HG02885 (cell line): Measurements from ENCODE around the gene DCC.

Experiments
- ATAC-seq: cut with Tn5 transposase; IDR thresholded peaks from one replicate; pipeline ENCODE4 v1.9.1; 2021; ENCODE audit warnings: mild to moderate bottlenecking; ENCODE audit not compliant: unreplicated experiment, poor library complexity

Gene DCC

DNA sequence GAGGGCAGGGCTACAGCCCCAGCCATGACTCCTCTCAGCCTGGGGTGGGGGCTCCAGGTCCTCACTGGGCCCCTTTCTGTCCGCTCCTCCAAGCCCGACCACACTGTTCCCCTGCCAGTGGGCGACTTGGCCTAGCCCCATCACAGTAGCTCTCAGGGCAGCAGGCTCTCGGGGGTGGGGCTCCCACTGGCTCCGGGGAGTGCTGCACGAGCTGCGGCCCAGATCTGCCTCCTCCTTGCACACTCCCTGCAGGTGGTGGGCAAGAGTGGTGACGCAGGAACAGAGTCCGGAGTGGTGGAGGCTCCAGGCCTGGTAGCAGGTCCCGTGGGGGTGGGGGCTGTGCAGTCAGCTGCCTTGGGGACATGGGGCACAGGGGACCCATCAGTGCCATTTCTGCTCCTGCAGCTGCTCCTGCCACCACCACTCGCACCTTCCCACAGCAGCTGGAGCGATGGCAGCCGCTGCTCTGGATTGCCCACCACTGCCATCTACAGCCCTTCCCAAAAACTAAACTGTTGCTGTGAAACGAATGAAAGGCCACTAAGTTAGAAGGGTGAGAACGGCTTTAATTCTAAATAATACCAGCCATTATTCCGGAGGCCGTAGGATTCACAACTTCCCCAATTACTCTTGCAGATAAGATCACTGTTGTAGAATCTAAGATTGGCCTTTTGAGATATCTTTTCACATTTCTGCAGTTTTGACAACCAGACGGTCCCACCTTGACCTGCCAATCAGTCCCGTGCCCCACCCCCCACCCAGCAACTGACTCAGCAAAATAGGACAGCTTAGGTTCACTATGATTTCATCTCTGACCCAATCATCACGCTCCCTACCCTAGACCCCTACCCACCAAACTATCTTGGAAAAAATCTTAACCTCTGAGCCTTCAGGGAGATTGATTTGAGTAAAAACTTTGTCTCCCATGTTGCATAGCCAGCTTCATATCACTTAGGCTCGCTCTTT, 530.2 kb downstream of the DCC start:
- no peak for ATAC-seq

DNA sequence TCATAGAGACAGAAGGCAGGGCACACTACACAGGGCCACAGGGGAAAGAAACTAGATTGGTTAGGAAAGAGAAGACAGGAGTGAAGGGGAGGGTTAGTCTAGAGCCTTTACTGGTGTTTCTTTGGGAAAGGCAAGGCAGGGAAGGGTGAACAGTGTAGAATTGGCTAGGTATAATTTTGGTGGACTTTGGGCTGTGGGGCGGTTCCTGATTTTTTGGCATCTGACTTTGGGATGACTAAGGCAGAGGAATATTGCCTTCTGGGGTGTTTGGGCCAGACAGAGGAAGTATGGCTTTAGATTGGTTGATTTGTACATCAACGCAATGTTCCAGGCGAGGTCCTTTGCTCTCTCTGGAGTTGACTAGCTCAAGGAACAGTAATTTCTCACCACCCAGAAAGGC, 534.8 kb downstream of the DCC start:
- no peak for ATAC-seq

DNA sequence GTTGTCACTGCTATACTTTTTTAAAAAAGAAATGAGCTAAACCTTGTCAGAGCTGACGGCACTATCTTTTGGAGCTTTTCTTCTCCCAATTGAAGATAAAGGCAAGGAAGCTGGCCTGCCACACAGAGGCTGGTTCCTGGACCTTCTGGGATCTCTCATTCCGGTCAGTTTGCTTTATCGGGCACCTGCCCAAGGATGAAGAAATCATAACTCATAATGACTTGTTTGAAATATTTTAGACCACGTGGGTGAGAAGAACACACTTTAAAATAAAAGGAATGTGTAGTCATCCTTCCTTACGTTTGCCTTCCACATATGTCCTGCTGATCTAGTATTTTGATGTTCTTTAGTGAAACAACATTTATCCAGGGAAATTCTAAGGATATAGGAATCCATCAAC, 535.7 kb downstream of the DCC start:
- ATAC-seq: no peak

DNA sequence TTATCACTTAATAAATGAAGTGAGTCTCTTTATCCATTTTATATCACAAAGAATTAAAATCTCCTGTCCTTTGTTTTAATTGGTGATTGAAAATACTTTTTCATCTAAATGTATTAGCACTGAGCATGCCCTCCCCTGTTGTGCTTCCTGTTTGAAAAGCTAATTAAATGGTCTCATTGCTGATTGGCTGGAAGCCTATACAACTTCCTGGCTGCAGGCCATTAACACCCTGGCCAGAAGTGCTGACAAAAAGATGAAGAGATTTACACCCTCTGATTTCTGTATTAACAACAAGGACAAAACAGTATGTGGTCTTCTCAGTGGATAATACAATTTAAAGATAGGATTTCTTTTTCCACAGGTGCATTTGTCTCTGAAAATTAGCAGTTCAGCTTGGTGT, 548.0 kb downstream of the DCC start:
- no peak for ATAC-seq

DNA sequence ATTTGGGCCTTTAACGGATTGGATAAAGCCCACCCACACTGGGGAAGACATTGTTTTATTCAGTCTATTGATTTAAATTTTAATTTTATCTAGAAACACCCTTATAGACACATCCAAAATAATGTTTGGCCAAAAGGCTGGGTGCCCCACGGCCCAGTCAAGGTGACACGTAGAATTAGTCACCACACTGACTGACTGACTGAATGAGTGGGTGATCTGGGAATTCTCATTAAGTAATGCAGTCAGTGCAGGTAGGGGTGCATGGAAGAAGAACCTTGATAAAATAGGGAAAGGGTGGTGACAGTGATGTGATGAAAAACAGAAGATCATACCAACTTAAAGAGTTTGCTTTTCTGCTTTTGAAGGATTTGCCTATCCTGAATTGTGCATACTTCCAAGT, 554.8 kb downstream of the DCC start:
- ATAC-seq: no peak

DNA sequence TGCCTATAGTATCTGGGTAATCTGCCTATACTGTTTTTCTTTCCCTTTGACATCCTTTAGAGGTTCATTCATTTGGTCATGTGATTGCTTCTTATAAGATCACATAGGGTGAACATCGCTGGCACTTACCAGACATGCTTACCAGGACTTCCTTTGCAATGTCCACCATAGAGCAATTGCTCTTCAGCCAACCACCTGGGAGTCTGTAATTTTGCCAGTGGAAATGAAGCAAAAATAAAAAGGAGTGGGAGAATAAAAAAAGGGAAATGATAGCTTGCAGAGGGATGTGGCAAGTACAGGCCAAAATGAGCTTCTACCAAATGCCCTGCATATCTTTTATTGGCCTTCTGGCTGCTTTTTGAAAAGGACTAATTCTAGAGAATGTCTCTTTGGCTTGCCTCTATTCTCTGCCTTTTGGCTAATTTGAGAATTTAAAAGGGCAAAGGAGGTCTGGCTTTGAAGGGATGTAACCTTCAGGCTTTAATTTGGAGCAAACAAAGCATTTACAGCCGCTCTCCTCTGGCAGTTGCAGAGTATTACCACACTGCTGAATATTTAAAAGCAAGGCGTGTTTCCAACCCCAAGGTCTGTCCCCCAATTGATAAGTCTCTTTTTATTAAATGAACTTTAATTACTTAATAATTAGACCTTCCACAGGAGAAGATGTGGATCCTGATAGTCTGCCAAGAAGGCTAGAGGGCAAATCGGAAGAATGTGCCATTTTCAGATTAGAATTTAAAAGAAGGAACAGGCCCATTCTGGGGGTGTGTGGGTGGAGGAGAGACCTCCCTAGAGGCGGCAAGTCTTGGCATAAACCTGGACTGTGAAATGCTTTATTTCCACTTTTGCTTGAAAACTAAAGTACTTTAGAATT, 557.9 kb downstream of the DCC start:
- no peak for ATAC-seq

DNA sequence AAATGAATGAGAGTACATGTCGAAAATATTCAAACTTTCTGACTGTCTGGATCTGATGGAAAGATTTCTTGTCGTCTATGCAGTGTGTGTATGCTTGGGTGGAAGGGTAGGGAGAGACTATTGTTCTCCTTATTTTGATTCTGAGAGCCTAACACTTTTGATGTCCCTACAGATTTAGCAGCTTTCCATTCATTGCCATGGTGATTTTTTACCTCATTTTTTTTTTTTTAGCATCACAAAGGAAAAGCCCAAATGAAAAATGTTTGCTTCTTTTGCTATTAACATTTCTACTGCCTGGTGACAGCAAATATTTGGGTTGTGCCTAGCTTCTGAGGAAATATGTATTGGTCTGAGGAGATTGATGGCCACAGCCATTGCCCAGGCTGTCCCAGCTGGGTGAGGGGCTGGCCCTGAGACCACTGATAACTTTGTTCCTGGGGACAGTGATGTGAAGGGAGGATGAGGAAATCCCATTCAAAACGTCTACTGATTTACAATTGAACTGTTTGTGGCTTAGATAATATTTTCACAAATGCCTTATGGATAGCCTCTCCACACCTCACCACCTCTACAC, 558.6 kb downstream of the DCC start:
- no peak for ATAC-seq

DNA sequence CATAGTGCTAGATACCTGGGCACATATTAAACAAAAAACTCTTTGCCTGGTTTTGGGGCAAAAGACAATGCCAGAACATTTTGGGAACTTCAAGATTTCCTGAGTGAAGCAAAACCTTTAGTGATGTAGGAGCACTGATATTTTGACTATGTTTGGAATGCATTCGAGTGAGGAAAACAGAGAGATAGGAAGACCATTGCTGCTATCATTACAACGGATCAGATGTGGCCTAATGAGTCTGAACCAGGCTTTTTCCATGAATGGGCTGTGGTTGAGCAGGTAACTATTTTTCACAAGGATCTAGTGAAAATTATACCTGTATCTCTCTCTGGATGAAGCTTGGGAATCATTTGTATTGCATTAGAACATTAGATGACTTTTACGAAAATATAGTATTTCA, 562.2 kb downstream of the DCC start:
- ATAC-seq: no peak

DNA sequence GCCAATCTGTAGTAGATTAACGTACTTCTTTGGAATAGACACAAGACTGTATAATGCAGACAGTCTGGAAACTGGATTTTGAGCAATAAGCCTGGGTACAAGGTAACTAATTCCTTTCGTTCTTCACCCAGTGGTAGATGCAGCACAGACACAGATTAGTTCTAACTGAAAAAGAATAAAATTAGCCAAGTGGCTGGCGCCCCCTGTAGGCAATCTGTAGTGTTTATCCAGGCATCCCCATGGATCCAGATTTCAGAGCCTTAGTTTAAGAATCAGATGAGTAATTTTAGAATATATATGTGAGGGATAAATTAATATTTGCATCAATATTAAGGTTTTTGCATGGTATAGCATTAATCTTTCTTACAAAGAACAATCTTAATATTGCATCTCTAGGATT, 563.9 kb downstream of the DCC start:
- ATAC-seq: no peak

DNA sequence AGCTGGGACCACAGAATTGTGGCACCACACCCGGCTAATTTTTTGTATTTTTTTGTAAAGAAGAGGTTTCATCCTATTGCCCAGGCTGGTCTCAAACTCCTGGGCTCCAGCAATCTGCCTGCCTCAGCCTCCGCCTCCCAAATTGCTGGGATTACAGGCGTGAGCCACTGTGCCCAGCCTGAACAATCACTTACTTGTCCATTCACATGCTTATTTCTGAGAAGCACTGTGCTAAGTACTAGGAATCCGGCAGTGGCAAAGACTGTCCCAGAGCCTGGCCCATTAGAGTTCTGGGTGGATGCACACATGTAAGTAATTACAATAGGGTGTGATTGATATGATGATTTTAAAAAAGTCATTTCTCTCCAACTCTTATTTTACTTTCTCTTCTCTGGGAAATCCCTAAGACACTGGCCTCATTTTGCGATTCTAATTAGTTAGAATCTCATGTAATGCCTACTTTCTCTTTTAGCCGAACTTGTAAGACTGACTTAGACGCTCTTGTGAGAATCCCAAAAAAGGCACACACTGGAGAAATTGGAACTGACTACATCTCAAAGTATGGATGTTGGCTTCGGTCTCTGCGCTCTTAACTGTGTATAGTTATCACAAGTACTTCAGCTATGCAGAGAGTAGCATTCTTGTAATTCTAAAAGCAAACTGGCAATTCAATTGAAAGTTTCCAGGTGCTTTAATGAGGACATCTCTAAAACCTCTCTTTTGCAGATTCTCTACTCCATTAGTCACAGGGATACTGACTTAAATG, 567.7 kb downstream of the DCC start:
- no peak for ATAC-seq

DNA sequence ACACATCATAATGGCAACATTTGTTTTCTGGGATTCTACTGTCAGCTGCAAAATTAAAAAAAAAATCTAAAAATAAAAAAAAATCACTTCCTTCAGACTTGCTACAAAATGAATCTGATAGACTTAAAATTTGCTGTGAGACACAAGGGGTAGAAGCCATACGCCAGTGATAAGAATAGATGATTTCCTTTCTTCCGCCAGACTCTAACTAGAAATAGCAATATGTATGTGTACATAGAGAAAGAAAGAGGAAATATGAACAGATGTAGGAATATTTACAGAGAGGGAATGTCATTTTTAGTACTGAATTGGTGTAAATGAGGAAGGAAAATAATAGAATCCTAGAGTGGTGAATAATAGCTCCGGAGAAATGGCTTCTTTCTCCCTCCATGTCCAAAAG, 574.2 kb downstream of the DCC start:
- ATAC-seq: no peak

DNA sequence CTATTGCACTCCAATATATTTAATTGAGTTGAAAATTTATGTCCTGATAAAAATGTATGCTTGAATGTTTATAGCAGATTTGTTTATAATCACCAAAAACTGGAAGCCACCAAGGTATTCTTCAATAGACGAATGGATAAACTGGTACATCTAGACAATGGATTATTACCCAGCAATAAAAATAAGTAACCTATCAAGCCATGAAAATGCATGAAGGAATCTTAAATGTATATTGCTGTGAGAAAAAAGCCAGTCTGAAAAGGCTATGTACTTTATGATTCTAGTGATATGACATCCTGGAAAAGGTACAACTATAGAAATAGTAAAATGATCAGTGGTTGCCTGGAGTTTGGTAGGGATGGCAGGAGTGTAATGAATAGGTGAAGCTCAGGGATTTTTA, 580.7 kb downstream of the DCC start:
- no peak for ATAC-seq

DNA sequence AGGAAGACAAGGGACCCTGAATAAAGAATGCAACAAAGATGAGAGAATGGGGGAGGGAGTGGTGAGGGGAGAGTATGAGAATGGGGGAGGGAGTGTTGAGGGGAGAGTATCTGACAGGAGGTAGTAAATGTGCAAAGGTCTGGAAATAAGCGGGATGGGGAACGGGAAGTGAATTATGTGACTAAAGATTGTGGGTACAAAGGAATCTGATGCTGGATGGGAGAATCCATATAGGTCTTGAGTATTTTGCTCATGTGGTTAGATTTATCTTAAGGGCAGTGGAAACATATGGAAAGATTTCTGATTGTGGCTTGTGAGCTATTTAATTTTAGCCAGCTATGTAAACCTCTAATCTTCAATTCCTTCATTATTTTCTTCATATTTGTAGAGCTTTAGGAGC, 593.4 kb downstream of the DCC start:
- ATAC-seq: no peak

DNA sequence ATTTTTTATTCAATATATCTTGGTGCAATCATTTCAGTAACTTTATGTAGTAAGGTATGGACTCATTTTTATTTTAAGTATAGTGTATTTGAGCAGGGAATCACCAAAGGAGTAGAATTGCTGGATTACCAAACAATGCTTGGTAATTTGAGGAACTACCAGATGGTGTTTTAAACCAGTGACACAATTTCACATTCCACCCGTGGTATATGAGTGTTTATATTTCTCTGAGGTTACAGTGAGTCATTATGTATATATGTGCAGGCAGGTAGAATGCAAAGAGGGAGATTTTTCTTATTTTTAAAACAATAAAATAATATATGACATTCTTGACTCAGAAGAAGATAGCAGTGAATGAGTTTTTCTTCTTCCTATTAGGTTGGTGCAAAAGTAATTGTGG, 596.9 kb downstream of the DCC start:
- ATAC-seq: no peak

DNA sequence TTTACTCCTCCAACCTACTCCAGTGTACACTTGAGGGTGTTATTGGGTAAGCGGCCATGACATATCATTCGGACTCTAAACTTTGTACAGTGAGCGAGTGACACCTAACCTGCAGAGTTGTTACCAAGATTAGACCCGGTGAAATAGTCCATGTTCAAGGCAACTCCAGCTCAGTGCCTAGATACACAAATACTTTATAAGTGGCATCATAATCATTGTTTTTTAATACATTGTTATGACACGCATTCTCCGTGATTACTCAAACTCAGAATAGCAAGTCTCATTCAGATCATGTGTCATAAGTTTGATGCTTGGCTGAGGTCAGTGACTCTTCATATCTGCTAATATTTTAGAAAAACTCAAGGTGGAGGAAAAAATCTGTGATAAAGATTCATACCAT, 597.8 kb downstream of the DCC start:
- no peak for ATAC-seq

DNA sequence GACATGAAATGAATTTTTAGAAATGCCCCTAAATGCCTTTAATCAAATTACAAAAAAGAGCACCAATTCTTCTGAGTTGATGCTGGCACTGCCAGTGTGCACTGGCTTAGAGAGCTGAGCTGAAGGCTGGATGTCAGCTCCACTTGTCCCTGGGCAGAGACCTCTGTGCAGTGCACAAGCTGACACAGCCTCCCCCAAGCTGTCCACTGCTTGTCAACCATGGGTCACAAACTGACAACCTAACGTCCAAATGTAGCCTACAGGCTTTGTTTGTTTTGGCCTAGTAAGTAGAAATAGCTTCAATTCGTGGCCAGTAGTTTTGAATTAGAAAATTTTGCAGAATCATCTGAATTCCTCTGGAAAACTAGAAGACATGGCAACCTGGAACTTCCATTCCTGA, 605.6 kb downstream of the DCC start:
- no peak for ATAC-seq

DNA sequence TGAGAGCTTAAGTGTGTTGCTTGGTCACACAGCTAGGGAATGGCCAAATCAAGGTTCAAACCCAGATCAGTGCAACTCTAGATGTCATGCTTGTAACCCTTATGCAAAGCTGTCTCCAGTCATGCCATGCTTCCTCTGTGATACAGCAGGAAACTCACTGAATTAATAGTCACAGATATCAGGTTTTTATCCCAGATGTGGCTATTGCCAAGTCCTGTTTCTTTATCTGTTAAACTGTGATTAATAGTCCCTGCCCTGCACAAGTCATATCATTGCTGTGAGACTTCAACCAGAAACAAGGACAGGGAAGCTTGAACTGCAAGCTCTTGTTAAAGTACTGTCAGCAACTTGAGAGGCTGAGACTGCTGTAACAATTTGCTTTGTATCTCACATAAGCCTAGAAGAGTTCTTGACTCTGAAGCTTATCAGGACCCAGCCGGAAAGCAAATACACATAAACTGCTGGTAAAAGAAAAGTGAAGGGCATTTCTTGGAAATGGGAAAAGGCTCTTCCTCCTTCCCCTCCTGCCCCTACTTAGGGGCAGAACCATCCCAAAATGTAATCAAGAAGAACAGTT, 609.0 kb downstream of the DCC start:
- ATAC-seq: no peak

DNA sequence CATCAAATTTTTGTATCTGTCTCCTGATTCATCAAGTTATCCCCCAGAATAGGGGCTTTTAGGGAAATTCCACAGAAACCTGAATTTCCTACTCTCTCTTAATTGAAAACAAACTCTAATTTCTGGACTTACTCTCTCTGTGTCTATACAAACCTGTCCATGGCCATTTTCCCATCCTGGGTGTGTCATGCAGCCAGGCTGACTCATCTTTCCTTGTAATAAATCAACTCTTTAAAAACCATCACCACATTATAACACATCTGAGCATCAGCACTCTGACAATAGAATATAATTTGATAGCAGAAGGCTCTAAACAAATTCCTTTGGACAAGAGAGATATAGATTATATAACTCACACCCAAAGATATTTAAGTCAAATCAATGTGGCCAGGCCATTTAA, 610.2 kb downstream of the DCC start:
- ATAC-seq: no peak

DNA sequence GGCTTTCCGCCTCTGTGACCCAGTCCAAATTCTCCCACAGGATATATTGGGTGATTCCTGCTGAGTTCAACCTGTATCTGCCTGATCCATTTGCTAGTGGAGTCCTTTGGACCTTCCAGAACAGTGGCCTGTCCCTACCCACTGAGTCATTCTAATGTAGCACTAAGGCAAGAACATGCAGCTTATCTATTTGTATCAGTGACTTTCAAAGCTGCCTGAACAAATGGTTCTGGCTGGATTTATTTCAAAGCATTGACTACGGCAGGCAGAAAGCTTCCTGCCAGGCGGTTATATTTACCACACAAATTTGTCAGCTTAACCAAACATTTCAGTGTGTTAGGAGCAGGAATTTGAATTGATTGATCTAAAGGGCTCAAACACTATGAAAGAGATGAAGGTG, 613.4 kb downstream of the DCC start:
- ATAC-seq: no peak

DNA sequence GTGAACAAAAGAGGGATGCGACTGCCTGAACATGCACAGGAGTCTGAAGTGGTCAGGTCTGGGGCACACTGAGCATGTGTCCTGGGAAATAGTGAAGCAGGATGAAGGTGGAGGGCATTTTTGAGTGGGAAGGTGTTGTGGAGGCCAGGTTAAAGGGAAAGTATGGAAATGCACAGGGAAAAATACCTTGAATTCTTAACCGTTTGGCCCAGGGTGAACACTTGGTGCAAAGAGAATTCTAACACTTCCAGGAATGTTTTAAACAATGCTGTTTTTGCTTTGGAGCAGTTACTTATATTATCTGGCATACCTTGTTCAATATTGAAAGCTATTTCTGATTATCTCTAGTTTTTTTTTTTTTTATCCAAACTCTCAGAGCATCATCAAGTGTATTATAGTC, 623.5 kb downstream of the DCC start:
- ATAC-seq: no peak
